Activated T-helper 17 cell treated with anti-CD3 and anti-CD28 coated beads, Interleukin-2, amount 50 U/mL, for 72 hours (primary cell): Measurements from ENCODE around the gene SLC6A7. TPM values are rescaled to one million over a fixed set of nuclear protein-coding genes. Genes with fewer than 3 reads are reported as not detected.

ENCODE experiments used
- ATAC-seq: fragments of 150-1000 bp; cut with Tn5 transposase; replicated peaks from 2 replicates; pipeline ENCODE4 v1.10.0; 2021; ENCODE audit warnings: mild to moderate bottlenecking, moderate library complexity
- H3K27ac Mint-ChIP-seq: one replicate; pipeline ENCODE4 v1.8.0; 2022; ENCODE audit warnings: mixed read lengths
- H3K27me3 Mint-ChIP-seq: one replicate; pipeline ENCODE4 v1.8.0; 2022; ENCODE audit warnings: mixed read lengths
- H3K36me3 Mint-ChIP-seq: one replicate; pipeline ENCODE4 v1.8.0; 2022; ENCODE audit warnings: low read depth, mild to moderate bottlenecking, mixed read lengths
- H3K4me1 Mint-ChIP-seq: one replicate; pipeline ENCODE4 v1.8.0; 2022; ENCODE audit warnings: mixed read lengths
- H3K4me3 Mint-ChIP-seq: one replicate; pipeline ENCODE4 v1.8.0; 2022; ENCODE audit warnings: mild to moderate bottlenecking, mixed read lengths
- H3K9me3 Mint-ChIP-seq: one replicate; pipeline ENCODE4 v1.8.0; 2022; ENCODE audit warnings: mixed read lengths
- total RNA-seq, 2 donors: library from RNA; stranded (reverse); gene quantifications; one replicate each; pipeline ENCODE4 v1.2.3, GENCODE V29; 2022

Gene SLC6A7
- total RNA-seq, 2 donors from 2014 or later = not detected

DNA sequence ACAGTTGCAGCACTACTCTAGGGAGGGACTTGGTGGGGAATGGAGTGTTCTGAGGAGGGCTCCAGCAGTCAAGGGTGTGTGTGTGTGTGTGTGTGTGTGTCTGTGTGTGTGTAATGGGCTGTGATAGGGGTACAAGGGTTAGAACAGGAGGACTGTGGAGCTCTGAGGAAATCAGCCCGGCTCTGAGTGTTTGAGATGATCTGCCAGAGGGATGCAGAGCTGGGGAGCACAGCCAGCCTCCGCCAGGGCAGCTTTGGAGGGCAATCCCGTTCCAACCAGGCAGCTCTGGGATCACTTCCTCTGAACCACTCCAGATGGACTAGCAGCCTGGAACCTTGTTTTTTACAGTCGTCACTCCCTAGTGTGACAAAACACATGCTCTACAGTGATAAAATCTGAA is 3.0 kb upstream of the SLC6A7 start:
- H3K9me3 Mint-ChIP-seq = no peaks in the 10 kb centered on the region
- ATAC-seq = no peak
- H3K27ac Mint-ChIP-seq = no peak overlapping the region
- no peaks in the 10 kb centered on the region for H3K4me1 Mint-ChIP-seq
- no peaks in the 10 kb centered on the region for H3K36me3 Mint-ChIP-seq
- H3K27me3 Mint-ChIP-seq = peaks cover 20% of the 10 kb centered on the region
- no peak overlapping the region for H3K4me3 Mint-ChIP-seq

- ATAC-seq = no peak
- H3K4me1 Mint-ChIP-seq = no peaks in the 10 kb centered on the region
- H3K27ac Mint-ChIP-seq = no peak overlapping the region
- no peaks in the 10 kb centered on the region for H3K36me3 Mint-ChIP-seq
- H3K9me3 Mint-ChIP-seq = no peaks in the 10 kb centered on the region
- H3K4me3 Mint-ChIP-seq = no peak overlapping the region
- H3K27me3 Mint-ChIP-seq = peaks cover 23% of the 10 kb centered on the region
Measured at GRCh38 chr5:150188146-150188842, 1.6 kb upstream of the SLC6A7 start.

GRCh38 chr5:150189326-150189725 is 536 bp upstream of the SLC6A7 start:
- Mint-ChIP-seq H3K27ac (no peak overlapping the region), H3K4me1 (no peaks in the 10 kb centered on the region), H3K9me3 (no peaks in the 10 kb centered on the region), H3K36me3 (no peaks in the 10 kb centered on the region), H3K27me3 (peaks cover 23% of the 10 kb centered on the region), H3K4me3 (no peak overlapping the region)
- ATAC-seq = no peak

DNA sequence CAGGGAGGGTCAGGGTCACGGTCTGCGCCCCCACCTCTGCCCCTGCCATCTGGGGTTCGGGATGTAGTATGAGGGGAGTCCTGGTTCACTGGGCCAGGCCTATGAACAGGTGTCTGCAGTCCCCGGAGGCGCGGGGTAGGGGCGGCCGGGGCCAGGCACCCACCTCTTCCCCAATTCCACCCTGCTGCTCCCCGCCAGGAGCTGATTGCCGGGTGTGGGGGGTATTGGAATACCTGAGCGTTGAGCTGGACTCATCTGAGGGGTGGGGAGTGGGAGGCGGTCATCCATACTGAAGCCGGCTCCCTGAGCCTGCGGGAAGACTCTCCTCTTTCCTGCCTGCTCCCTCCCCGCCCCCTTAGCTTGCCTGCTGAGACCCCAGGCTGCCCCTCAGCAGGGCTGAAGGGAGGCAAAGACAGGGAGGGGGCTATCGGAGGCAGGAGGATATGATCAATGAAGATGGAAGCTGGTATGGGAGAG is 679 bp downstream of the SLC6A7 start:
- H3K36me3 Mint-ChIP-seq = no peaks in the 10 kb centered on the region
- no peaks in the 10 kb centered on the region for H3K9me3 Mint-ChIP-seq
- H3K27me3 Mint-ChIP-seq = peaks cover 28% of the 10 kb centered on the region
- no peak for ATAC-seq
- no peaks in the 10 kb centered on the region for H3K4me1 Mint-ChIP-seq
- no peak overlapping the region for H3K27ac Mint-ChIP-seq
- no peak overlapping the region for H3K4me3 Mint-ChIP-seq

DNA sequence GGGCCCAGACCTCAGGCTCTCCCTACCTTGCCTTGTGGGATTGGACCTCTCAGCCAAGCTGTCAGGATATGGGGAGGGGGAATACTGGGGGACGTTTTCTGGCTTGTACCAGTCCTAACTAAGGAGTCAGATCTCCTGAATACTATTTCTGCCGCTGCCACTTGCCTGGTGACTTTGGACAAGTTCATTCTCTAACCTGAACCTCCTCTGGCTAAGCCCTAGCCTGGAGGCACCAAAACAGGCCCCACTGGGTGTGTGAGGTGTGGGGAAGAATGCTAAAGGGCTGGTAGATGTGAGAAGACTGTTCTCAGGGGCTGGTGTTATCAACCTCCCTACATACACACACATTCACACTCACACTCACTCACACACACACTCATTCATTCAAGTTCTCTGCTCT is 1.1 kb downstream of the SLC6A7 start:
- H3K36me3 Mint-ChIP-seq = no peaks in the 10 kb centered on the region
- ATAC-seq = no peak
- H3K4me3 Mint-ChIP-seq = no peak overlapping the region
- H3K9me3 Mint-ChIP-seq = no peaks in the 10 kb centered on the region
- H3K27ac Mint-ChIP-seq = no peak overlapping the region
- no peaks in the 10 kb centered on the region for H3K4me1 Mint-ChIP-seq
- peaks cover 28% of the 10 kb centered on the region for H3K27me3 Mint-ChIP-seq

- ATAC-seq = no peak
- Mint-ChIP-seq H3K9me3 (no peaks in the 10 kb centered on the region), H3K27me3 (peaks cover 28% of the 10 kb centered on the region), H3K36me3 (no peaks in the 10 kb centered on the region), H3K4me3 (no peak overlapping the region), H3K4me1 (no peaks in the 10 kb centered on the region), H3K27ac (no peak overlapping the region)
Measured at GRCh38 chr5:150192462-150192861, 2.6 kb downstream of the SLC6A7 start.

DNA sequence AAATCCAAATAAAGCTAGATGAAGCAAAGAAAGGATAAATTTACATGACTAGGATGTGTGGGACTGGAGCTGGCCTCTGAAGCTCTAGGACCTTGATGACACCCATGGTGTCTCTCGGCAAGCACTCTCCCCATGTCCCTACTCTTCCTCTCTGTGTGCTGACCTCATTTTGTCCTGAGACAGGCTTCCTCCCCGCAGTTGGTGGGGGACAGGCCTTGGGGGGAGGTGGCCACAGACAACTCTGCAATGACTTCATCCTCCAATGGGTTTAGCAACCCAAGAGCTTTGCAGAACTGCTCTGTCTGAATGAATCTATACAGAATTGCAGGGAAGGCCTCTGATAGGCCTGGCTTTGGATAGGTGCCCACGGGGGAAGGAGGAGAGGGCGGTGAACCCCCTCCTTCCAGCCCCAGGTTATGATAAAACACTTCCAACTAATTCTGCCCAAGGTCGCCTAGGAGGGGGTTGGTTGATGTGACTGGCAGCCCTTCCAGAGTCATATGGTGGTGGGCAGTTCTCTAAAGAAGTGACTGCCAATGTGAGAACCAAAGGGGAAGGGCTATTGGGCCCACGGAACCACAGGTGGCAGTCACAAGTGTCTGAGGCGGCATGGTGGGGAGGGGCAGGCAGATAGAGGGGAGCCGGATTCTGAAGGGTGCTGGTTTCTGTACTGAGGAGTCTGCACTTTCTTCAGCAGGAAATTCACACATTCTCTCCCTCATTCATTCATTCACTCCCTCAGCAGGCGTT is 6.0 kb downstream of the SLC6A7 start:
- Mint-ChIP-seq H3K27ac (no peak overlapping the region), H3K27me3 (peaks cover 19% of the 10 kb centered on the region), H3K4me1 (no peaks in the 10 kb centered on the region), H3K36me3 (no peaks in the 10 kb centered on the region), H3K9me3 (no peaks in the 10 kb centered on the region), H3K4me3 (no peak overlapping the region)
- no peak for ATAC-seq

GRCh38 chr5:150196514-150196913 is 6.7 kb downstream of the SLC6A7 start:
- Mint-ChIP-seq H3K27ac (no peak overlapping the region), H3K4me3 (no peak overlapping the region), H3K27me3 (peaks cover 18% of the 10 kb centered on the region), H3K4me1 (no peaks in the 10 kb centered on the region), H3K9me3 (no peaks in the 10 kb centered on the region), H3K36me3 (no peaks in the 10 kb centered on the region)
- ATAC-seq = no peak

DNA sequence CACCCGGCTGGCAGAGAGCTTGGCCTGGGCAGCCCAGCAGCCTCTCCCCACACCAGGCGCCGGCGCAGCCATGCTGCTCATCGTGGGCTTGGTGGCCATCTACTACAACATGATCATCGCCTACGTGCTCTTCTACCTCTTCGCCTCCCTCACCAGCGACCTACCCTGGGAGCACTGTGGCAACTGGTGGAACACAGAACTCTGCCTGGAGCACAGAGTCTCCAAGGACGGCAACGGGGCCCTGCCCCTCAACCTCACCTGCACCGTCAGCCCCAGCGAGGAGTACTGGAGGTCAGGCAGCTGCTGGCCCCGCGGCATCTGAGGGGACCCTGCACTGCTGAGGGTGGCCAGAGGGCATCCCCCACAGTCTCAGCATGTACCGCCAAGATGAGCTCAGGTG is 7.1 kb downstream of the SLC6A7 start:
- H3K27ac Mint-ChIP-seq = no peak overlapping the region
- no peak overlapping the region for H3K4me3 Mint-ChIP-seq
- ATAC-seq = no peak
- H3K4me1 Mint-ChIP-seq = no peaks in the 10 kb centered on the region
- no peaks in the 10 kb centered on the region for H3K9me3 Mint-ChIP-seq
- H3K36me3 Mint-ChIP-seq = no peaks in the 10 kb centered on the region
- peaks cover 14% of the 10 kb centered on the region for H3K27me3 Mint-ChIP-seq

GRCh38 chr5:150197476-150197875 is 7.6 kb downstream of the SLC6A7 start:
- H3K9me3 Mint-ChIP-seq = no peaks in the 10 kb centered on the region
- ATAC-seq = no peak
- no peak overlapping the region for H3K4me3 Mint-ChIP-seq
- H3K36me3 Mint-ChIP-seq = no peaks in the 10 kb centered on the region
- H3K27ac Mint-ChIP-seq = no peak overlapping the region
- H3K4me1 Mint-ChIP-seq = no peaks in the 10 kb centered on the region
- H3K27me3 Mint-ChIP-seq = peaks cover 18% of the 10 kb centered on the region

DNA sequence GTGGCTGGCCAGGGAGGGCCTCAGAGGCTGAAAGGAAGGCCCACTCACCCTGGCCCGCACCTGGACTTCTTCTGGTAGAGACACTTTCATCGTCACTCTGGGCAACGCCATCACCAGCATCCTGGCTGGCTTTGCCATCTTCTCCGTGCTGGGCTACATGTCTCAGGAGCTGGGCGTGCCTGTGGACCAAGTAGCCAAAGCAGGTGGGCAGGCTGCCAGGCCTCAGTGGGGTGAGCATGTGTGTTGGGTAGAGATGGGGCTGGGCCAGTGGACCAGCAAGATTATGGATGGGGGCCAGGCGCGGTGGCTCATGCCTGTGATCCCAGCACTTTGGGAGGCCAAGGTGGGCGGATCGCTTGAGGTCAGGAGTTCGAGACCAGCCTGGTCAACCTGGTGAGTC is 12.6 kb downstream of the SLC6A7 start:
- Mint-ChIP-seq H3K4me1 (no peaks in the 10 kb centered on the region), H3K27me3 (peaks cover 10% of the 10 kb centered on the region), H3K4me3 (no peak overlapping the region), H3K27ac (no peak overlapping the region), H3K9me3 (no peaks in the 10 kb centered on the region), H3K36me3 (no peaks in the 10 kb centered on the region)
- ATAC-seq = no peak

- Mint-ChIP-seq H3K9me3 (no peaks in the 10 kb centered on the region), H3K27ac (no peak overlapping the region), H3K27me3 (peaks cover 21% of the 10 kb centered on the region), H3K4me3 (no peak overlapping the region), H3K4me1 (no peaks in the 10 kb centered on the region), H3K36me3 (no peaks in the 10 kb centered on the region)
- no peak for ATAC-seq
Measured at GRCh38 chr5:150203832-150204589, 14.1 kb downstream of the SLC6A7 start.

GRCh38 chr5:150204590-150204960 is 14.7 kb downstream of the SLC6A7 start:
- Mint-ChIP-seq H3K27ac (no peak overlapping the region), H3K9me3 (no peaks in the 10 kb centered on the region), H3K27me3 (peaks cover 21% of the 10 kb centered on the region), H3K36me3 (no peaks in the 10 kb centered on the region), H3K4me1 (no peaks in the 10 kb centered on the region), H3K4me3 (no peak overlapping the region)
- ATAC-seq = no peak

DNA sequence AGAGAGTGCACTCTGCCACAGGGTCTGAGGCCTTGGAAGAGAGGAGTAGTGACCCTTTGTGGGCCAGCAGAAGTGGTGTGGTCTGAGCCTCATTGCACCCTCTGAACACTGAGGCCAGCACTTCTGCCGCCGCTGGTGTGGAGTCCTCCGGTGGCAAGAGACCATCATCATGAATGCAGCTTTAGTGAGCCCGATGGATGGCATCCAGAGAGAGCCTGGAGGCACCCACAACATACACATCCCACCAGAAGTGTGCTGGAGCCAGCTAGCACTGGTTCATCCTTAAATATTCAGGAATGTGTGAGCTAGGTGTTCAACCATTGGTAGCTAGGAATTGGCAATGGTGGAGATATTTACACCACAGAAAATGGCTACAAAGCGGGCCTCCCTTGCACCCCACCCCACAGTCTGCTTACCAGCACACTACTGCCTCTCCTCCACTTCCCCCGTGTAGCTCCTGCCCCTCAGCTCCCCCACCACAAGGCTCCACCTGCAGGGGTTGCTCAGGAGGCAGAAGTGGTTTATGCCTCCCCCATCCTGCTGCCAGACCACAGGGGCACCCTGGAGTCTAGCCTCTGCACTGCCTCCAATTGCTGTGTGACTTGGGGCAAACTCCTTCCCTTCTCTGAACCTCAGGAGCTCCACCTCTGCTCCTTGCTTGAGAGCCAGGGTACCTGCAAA is 16.4 kb downstream of the SLC6A7 start:
- no peak overlapping the region for H3K4me3 Mint-ChIP-seq
- no peak for ATAC-seq
- H3K4me1 Mint-ChIP-seq = no peaks in the 10 kb centered on the region
- peaks cover 18% of the 10 kb centered on the region for H3K27me3 Mint-ChIP-seq
- no peaks in the 10 kb centered on the region for H3K36me3 Mint-ChIP-seq
- H3K9me3 Mint-ChIP-seq = no peaks in the 10 kb centered on the region
- no peak overlapping the region for H3K27ac Mint-ChIP-seq
